K562 (cell line): Measurements from ENCODE around the gene DIP2C. TPM values are rescaled to one million over a fixed set of nuclear protein-coding genes. Genes with fewer than 3 reads are reported as not detected.

ENCODE experiments used
- ATAC-seq: fragments of 200-7000 bp; cut with Tn5 transposase; 3 replicates; pipeline ENCODE4 v1.9.1; 2020; ENCODE audit warnings: moderate library complexity
- BruUV-seq: library from RNA; stranded (reverse); fragments of 400-500 nt; replicated peaks from 2 replicates; lab custom pipeline; 2021; lab: Mats Ljungman, UMichigan
- CTCF ChIA-PET: fragments of 300-600 bp; formaldehyde crosslinking; extraction: SDS; loops from one replicate; lab custom pipeline; 2021; ENCODE audit warnings: low intra/inter-chr PET ratio; lab: Yijun Ruan, JAX
- POLR2A ChIA-PET: fragments of 300-600, 350-650 bp; sonication (Branson Sonifier 250); formaldehyde crosslinking; extraction: SDS; loops from one replicate; lab custom pipeline; 2021; ENCODE audit warnings: antibody characterized with exemption, inconsistent platforms; lab: Yijun Ruan, JAX
- DNase-seq, 4 experiments: peaks; one replicate each; pipeline versions ENCODE4 v3.0.0 to v3.0.0-alpha.2; 2011 to 2018; ENCODE audit warnings: low spot score in 3 of 4, mixed read lengths in 3 of 4; ENCODE audit errors: extremely low read depth in 1 of 4
- FAIRE-seq: peaks from 2 replicates; lab custom pipeline; 2011; peaks lifted over from hg19 to GRCh38; lab: Jason Lieb, UNC
- H2AFZ ChIP-seq: 2 replicates; pipeline ENCODE4 v1.6.0; 2011; ENCODE audit warnings: low read depth, low read length, control low read depth, inconsistent platforms
- H3K27ac ChIP-seq: fragments of 200-600 bp; 3 replicates; pipeline ENCODE4 v1.8.0; 2011; ENCODE audit warnings: low read depth, mild to moderate bottlenecking, control low read depth, inconsistent platforms, low read length, moderate library complexity, mixed read lengths; ENCODE audit errors: extremely low read depth
- H3K27me3 ChIP-seq, 2 experiments: fragments of 300-600 bp in 1 of 2; 2 replicates in 1 of 2; 3 replicates in 1 of 2; pipeline versions ENCODE4 v1.6.0 to v1.8.0; 2011; ENCODE audit warnings: inconsistent platforms in 2 of 2, low read length in 2 of 2, mild to moderate bottlenecking in 1 of 2, mixed read lengths in 1 of 2, moderate library complexity in 1 of 2; ENCODE audit not compliant: control insufficient read depth in 2 of 2, insufficient read depth in 2 of 2
- H3K36me3 ChIP-seq: fragments of 300-600 bp; 3 replicates; pipeline ENCODE4 v1.8.0; 2011; ENCODE audit warnings: mild to moderate bottlenecking, low read length, inconsistent platforms; ENCODE audit not compliant: control insufficient read depth, insufficient read depth
- H3K4me1 ChIP-seq, 2 experiments: fragments of 200-600 bp in 1 of 2; replicated peaks in 1 of 2; 2 replicates in 1 of 2; 3 replicates in 1 of 2; pipeline versions ENCODE4 v1.5.1 to v1.8.0; 2011; ENCODE audit warnings: inconsistent platforms in 2 of 2, low read length in 2 of 2, mild to moderate bottlenecking in 1 of 2, mixed read lengths in 1 of 2, moderate library complexity in 1 of 2; ENCODE audit not compliant: control insufficient read depth in 2 of 2, insufficient read depth in 2 of 2
- H3K4me2 ChIP-seq: 2 replicates; pipeline ENCODE4 v1.6.1; 2011; ENCODE audit warnings: low read length, control low read depth, inconsistent platforms, mixed read lengths; ENCODE audit not compliant: insufficient read depth
- H3K4me3 ChIP-seq: fragments of 200-600 bp; sonication (generic), shearing (Covaris generic); 2 replicates; pipeline ENCODE4 v1.5.1; 2016; ENCODE audit warnings: control low read depth, inconsistent platforms
- H3K79me2 ChIP-seq: fragments of 200-600 bp; 3 replicates; pipeline ENCODE4 v1.8.0; 2011; ENCODE audit warnings: low read length, inconsistent platforms; ENCODE audit not compliant: control insufficient read depth, insufficient read depth
- H3K9ac ChIP-seq, 2 experiments: 2 replicates each; pipeline versions ENCODE4 v1.6.0 to v1.6.1; 2011; ENCODE audit warnings: low read depth in 2 of 2, low read length in 2 of 2, control low read depth in 1 of 2, inconsistent platforms in 1 of 2, mild to moderate bottlenecking in 1 of 2, mixed read lengths in 1 of 2; ENCODE audit not compliant: insufficient read depth in 1 of 2
- H3K9me1 ChIP-seq: one replicate; pipeline ENCODE4 v1.6.0; 2011; ENCODE audit warnings: inconsistent platforms, mild to moderate bottlenecking, low read length, moderate library complexity; ENCODE audit not compliant: control insufficient read depth, insufficient read depth
- H3K9me3 ChIP-seq: replicated peaks from 2 replicates; pipeline ENCODE4 v1.5.1; 2011; ENCODE audit warnings: low read depth, low read length, inconsistent platforms; ENCODE audit not compliant: control insufficient read depth, insufficient read depth
- H4K20me1 ChIP-seq: replicated peaks from 2 replicates; pipeline ENCODE4 v1.6.1; 2011; ENCODE audit warnings: low read length, inconsistent platforms, mixed read lengths; ENCODE audit not compliant: control insufficient read depth, insufficient read depth
- BRD9 ChIP-seq: fragments of 450-650 bp; IDR thresholded peaks from 2 replicates; pipeline ENCODE4 v1.6.1; 2018; ENCODE audit warnings: low read depth; ENCODE audit not compliant: partially characterized antibody
- CHCHD3 ChIP-seq: fragments of 250-450 bp; sonication (Bioruptor Pico); IDR thresholded peaks from 2 replicates; pipeline ENCODE4 v2.1.2; 2022; ENCODE audit warnings: mild to moderate bottlenecking
- DPF2 ChIP-seq: fragments of 450-650 bp; IDR thresholded peaks from 2 replicates; pipeline ENCODE4 v1.6.1; 2016
- EZH2 ChIP-seq: IDR thresholded peaks from 2 replicates; pipeline ENCODE4 v1.6.1; 2012; ENCODE audit warnings: low read depth, mild to moderate bottlenecking, inconsistent platforms, low read length, borderline replicate concordance
- IFI16 ChIP-seq: fragments of 250-450 bp; sonication (Bioruptor Pico); IDR thresholded peaks from 2 replicates; pipeline ENCODE4 v2.1.2; 2022; ENCODE audit warnings: mild to moderate bottlenecking, inconsistent platforms
- MYC ChIP-seq, 2 experiments: fragments of 250-450 bp in 1 of 2; sonication (Bioruptor Pico) in 1 of 2; IDR thresholded peaks; 2 replicates each; pipeline versions ENCODE4 v1.5.1 to v1.6.1; 2012 to 2021; ENCODE audit warnings: low read depth in 2 of 2, borderline replicate concordance in 1 of 2, improper control_type of control experiment in 1 of 2, low read length in 1 of 2, mild to moderate bottlenecking in 1 of 2, moderate library complexity in 1 of 2
- NFATC3 ChIP-seq: fragments of 450-650 bp; IDR thresholded peaks from 2 replicates; pipeline ENCODE4 v1.6.1; 2017; ENCODE audit warnings: mild to moderate bottlenecking
- RBM22 ChIP-seq: fragments of 200-400 bp; formaldehyde crosslinking; IDR thresholded peaks from 2 replicates; pipeline ENCODE4 v1.6.1; 2018; ENCODE audit warnings: low read length, low read depth; ENCODE audit not compliant: poor library complexity, severe bottlenecking
- SMARCC2 ChIP-seq: fragments of 450-650 bp; IDR thresholded peaks from 2 replicates; pipeline ENCODE4 v1.6.1; 2017; ENCODE audit warnings: antibody characterized with exemption, moderate library complexity, mild to moderate bottlenecking, low read depth
- SREBF2 ChIP-seq: sonication (generic); formaldehyde crosslinking; IDR thresholded peaks from 2 replicates; pipeline ENCODE4 v1.4.0; 2020; ENCODE audit warnings: mild to moderate bottlenecking, missing genetic modification reagents
- THRAP3 ChIP-seq: fragments of 450-650 bp; IDR thresholded peaks from 2 replicates; pipeline ENCODE4 v1.6.1; 2016; ENCODE audit warnings: mild to moderate bottlenecking, inconsistent platforms, borderline replicate concordance
- WGBS: fragments of 100-300 bp; shearing (Covaris generic); methylation state at CpG from one replicate; pipeline ENCODE4 v1.1.6; 2016; ENCODE audit warnings: low coverage, mixed read lengths; ENCODE audit not compliant: insufficient coverage; ENCODE audit errors: missing lambda C conversion rate; 5-methylcytosine and 5-hydroxymethylcytosine counted together
- in situ Hi-C: fragments of 300-500 bp; cut with MboI; formaldehyde crosslinking; loops from 4 replicates; pipeline ENCODE4 v1.15.0; 2018; ENCODE audit warnings: inconsistent platforms, mixed read lengths
- intact Hi-C: fragments of 100-400 bp; cut with micrococcal nuclease; formaldehyde crosslinking; loops from 2 replicates; pipeline ENCODE4 v1.14.2; 2022
- polyA plus RNA-seq, 8 experiments: library from polyadenylated mRNA; depleted of rRNA in 4 of 8; stranded (reverse) in 5 of 8; unstranded in 3 of 8; fragments of >200 nt; fragmentation: Nextera tagmentation in 2 of 8; fragmentation: Illumina TruSeq in 1 of 8; extraction: Ambion mirVana in 2 of 8; extraction: Trizol in 1 of 8; gene quantifications; 2 replicates each; pipeline versions ENCODE4 v1.2.1 to v1.2.3, GENCODE V29; 2011 to 2014; ENCODE audit warnings: inconsistent platforms in 1 of 8, missing spikeins in 1 of 8
- total RNA-seq, 7 experiments: library from RNA; depleted of rRNA in 6 of 7; stranded (reverse); fragments of >200 nt in 6 of 7; fragmentation: Illumina TruSeq in 2 of 7; extraction: Trizol in 2 of 7; gene quantifications; 2 replicates each; pipeline versions ENCODE4 v1.2.1 to v1.2.3, GENCODE V29; 2011 to 2021; ENCODE audit warnings: low replicate concordance in 1 of 7
- TF ChIP-seq, protein P1 (sequence below), 2 experiments: fragments of 450-650 bp; conservative IDR thresholded peaks; 2 replicates each; pipeline ENCODE4 v1.6.1; 2017; ENCODE audit warnings: mild to moderate bottlenecking in 2 of 2, moderate library complexity in 2 of 2

The DIP2C gene
- total and polyA plus RNA-seq, 9 of the 15 experiments (the other 6 are each of a cell fraction or from before 2014, with no cell fraction given) = 0.01 TPM; not detected in 8

- Histone ChIP-seq H3K27ac (no peak overlapping the region), H3K36me3 (no peaks in the 10 kb centered on the region), H3K27me3 (peaks cover 38 to 66% of the 10 kb centered on the region in 2 experiments), H3K4me2 (no peak overlapping the region), H2AFZ (no peak overlapping the region), H4K20me1 (peaks cover 4% of the 10 kb centered on the region), H3K9me1 (no peaks in the 10 kb centered on the region), H3K4me3 (no peak overlapping the region), H3K4me1 (peaks cover 0 to 3% of the 10 kb centered on the region in 2 experiments; a peak in 2 of 5 replicates), H3K79me2 (no peaks in the 10 kb centered on the region), H3K9ac (no peak overlapping the region), H3K9me3 (no peaks in the 10 kb centered on the region)
- POLR2A ChIA-PET = no interaction called here
- intact Hi-C loops (no loop called here), in situ Hi-C loops (no loop called here)
- DNase-seq = no peak
- no TSS peak for BruUV-seq
- no peak for FAIRE-seq
- no peak for ATAC-seq
- TF ChIP-seq EZH2 (peak; percentile 92; the same call in 1 of the 2 replicates), THRAP3 (no peak)
- CTCF ChIA-PET = no interaction called here
- WGBS = 9% methylated on average over 44 of the region's 46 CpGs
Measured at GRCh38 chr10:420154-421121, 269.0 kb downstream of the DIP2C start.

DNA sequence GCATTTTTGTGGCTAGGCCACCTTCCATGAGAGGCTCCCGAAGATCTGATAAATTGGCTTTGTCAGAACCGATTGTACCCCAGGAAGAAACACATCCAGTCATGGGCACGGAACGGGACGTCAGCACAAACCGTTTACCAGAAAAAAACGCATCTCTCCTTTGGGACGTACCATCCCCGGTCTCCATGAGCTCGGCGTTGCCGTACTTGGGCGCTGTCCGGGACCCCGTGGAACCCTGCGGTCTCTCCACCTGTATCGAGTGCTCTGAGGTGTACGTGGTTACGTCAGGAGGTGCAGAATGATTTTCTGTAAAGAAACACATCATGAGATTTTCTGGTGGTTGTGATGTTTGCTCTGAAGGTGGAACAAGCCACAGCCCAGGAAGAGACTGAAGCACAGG, 270.6 kb downstream of the DIP2C start:
- WGBS = 0% methylated on average over 15 of the region's 19 CpGs
- no TSS peak for BruUV-seq
- FAIRE-seq = no peak
- no peak for TF ChIP-seq SMARCC2
- TF ChIP-seq IFI16 (CRISPR knock-in tag) = no peak
- TF ChIP-seq NFATC3 = no peak
- TF ChIP-seq SREBF2 = no peak
- TF ChIP-seq, protein P1, sequence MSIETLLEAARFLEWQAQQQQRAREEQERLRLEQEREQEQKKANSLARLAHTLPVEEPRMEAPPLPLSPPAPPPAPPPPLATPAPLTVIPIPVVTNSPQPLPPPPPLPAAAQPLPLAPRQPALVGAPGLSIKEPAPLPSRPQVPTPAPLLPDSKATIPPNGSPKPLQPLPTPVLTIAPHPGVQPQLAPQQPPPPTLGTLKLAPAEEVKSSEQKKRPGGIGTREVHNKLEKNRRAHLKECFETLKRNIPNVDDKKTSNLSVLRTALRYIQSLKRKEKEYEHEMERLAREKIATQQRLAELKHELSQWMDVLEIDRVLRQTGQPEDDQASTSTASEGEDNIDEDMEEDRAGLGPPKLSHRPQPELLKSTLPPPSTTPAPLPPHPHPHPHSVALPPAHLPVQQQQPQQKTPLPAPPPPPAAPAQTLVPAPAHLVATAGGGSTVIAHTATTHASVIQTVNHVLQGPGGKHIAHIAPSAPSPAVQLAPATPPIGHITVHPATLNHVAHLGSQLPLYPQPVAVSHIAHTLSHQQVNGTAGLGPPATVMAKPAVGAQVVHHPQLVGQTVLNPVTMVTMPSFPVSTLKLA (conservative IDR thresholded peaks at IDR 0.05) = no peak
- TF ChIP-seq MYC (IDR thresholded peaks at IDR 0.05; ENCODE audit: low read depth, low read length) = no peak
- TF ChIP-seq MYC (CRISPR knock-in tag; IDR thresholded peaks at IDR 0.05; ENCODE audit: borderline replicate concordance, low read depth) = no peak
- TF ChIP-seq RBM22 = no peak
- TF ChIP-seq DPF2 = no peak
- TF ChIP-seq BRD9 = no peak
- TF ChIP-seq CHCHD3 = no peak

More for the DNA sequence above, 270.6 kb downstream of the DIP2C start:
- peaks cover 0 to 4% of the 10 kb centered on the region in 2 experiments; a peak in 2 of 5 replicates for H3K4me1 ChIP-seq
- CTCF ChIA-PET = no interaction called here
- H3K9me1 ChIP-seq = no peaks in the 10 kb centered on the region
- H3K27me3 ChIP-seq = peaks cover 45 to 70% of the 10 kb centered on the region in 2 experiments
- DNase-seq (no peak), ATAC-seq (no peak)
- H3K9me3 ChIP-seq = no peaks in the 10 kb centered on the region
- in situ Hi-C loops = no loop called here
- H3K79me2 ChIP-seq = no peaks in the 10 kb centered on the region
- no peak overlapping the region for H3K9ac ChIP-seq
- H3K36me3 ChIP-seq = no peaks in the 10 kb centered on the region
- intact Hi-C loops = no loop called here
- no peak overlapping the region for H3K27ac ChIP-seq
- H3K4me2 ChIP-seq = no peak overlapping the region
- H3K4me3 ChIP-seq = no peak overlapping the region
- H4K20me1 ChIP-seq = peaks cover 4% of the 10 kb centered on the region
- POLR2A ChIA-PET = interaction anchor here (0.8 kb wide), 1 partner anchor 110 kb away, joined by 3 read pairs; no protein-coding TSS in a partner anchor
- H2AFZ ChIP-seq = no peak overlapping the region
